H9 (cell line): ENCODE results near the gene AP1S3. TPM values are rescaled to one million over a fixed set of nuclear protein-coding genes. Genes with fewer than 3 reads are reported as not detected.

Experiments used
- DNase-seq: peaks from one replicate; pipeline ENCODE4 v3.0.0-alpha.2; 2017
- H2AFZ ChIP-seq: one replicate; pipeline ENCODE4 v1.6.1; 2013; ENCODE audit warnings: mild to moderate bottlenecking, low read length, control low read depth, moderate library complexity
- H2AK5ac ChIP-seq: 2 replicates; pipeline ENCODE4 v1.6.1; 2013; ENCODE audit warnings: low read length, control low read depth, mixed read lengths; ENCODE audit not compliant: insufficient read length
- H2BK120ac ChIP-seq: one replicate; pipeline ENCODE4 v1.6.1; 2013; ENCODE audit warnings: low read depth, mild to moderate bottlenecking, low read length, control low read depth, inconsistent platforms; ENCODE audit not compliant: poor library complexity, severe bottlenecking
- H2BK12ac ChIP-seq: 2 replicates; pipeline ENCODE4 v1.6.1; 2013; ENCODE audit warnings: low read length, control low read depth, mixed read lengths, low read depth; ENCODE audit not compliant: insufficient read length
- H2BK15ac ChIP-seq: 2 replicates; pipeline ENCODE4 v1.6.1; 2013; ENCODE audit warnings: low read depth, low read length, control low read depth
- H2BK20ac ChIP-seq: one replicate; pipeline ENCODE4 v1.6.1; 2013; ENCODE audit warnings: low read depth, mild to moderate bottlenecking, low read length, control low read depth, inconsistent platforms; ENCODE audit not compliant: poor library complexity, severe bottlenecking
- H2BK5ac ChIP-seq: 2 replicates; pipeline ENCODE4 v1.6.1; 2013; ENCODE audit warnings: low read length, control low read depth, mixed read lengths; ENCODE audit not compliant: insufficient read length
- H3K14ac ChIP-seq: 2 replicates; pipeline ENCODE4 v1.6.1; 2013; ENCODE audit warnings: low read length, control low read depth; ENCODE audit not compliant: insufficient read depth
- H3K18ac ChIP-seq: 2 replicates; pipeline ENCODE4 v1.6.1; 2013; ENCODE audit warnings: low read depth, mild to moderate bottlenecking, mixed read lengths, low read length, control low read depth; ENCODE audit not compliant: insufficient read length
- H3K23ac ChIP-seq: 2 replicates; pipeline ENCODE4 v1.6.1; 2013; ENCODE audit warnings: low read length, control low read depth, mixed read lengths, low read depth; ENCODE audit not compliant: insufficient read length
- H3K23me2 ChIP-seq: 2 replicates; pipeline ENCODE4 v1.6.1; 2013; ENCODE audit warnings: low read depth, mild to moderate bottlenecking, mixed read lengths, low read length, control low read depth; ENCODE audit not compliant: insufficient read length, poor library complexity, severe bottlenecking
- H3K27ac ChIP-seq: 2 replicates; pipeline ENCODE4 v1.5.1; 2013; ENCODE audit warnings: low read length, control low read depth, mixed read lengths, low read depth; ENCODE audit not compliant: insufficient read length
- H3K27me3 ChIP-seq: 2 replicates; pipeline ENCODE4 v1.6.1; 2013; ENCODE audit warnings: low read length, control low read depth, inconsistent platforms; ENCODE audit not compliant: insufficient read depth
- H3K4ac ChIP-seq: 2 replicates; pipeline ENCODE4 v1.6.1; 2013; ENCODE audit warnings: low read depth, mild to moderate bottlenecking, control low read depth, inconsistent platforms, low read length, moderate library complexity
- H3K4me1 ChIP-seq: 2 replicates; pipeline ENCODE4 v1.6.1; 2013; ENCODE audit warnings: low read length, control low read depth, inconsistent platforms; ENCODE audit not compliant: insufficient read depth
- H3K4me2 ChIP-seq: 2 replicates; pipeline ENCODE4 v1.6.1; 2013; ENCODE audit warnings: low read length, control low read depth, mixed read lengths; ENCODE audit not compliant: insufficient read length, insufficient read depth
- H3K56ac ChIP-seq: 2 replicates; pipeline ENCODE4 v1.6.1; 2013; ENCODE audit warnings: low read depth, mild to moderate bottlenecking, mixed read lengths, low read length, control low read depth; ENCODE audit not compliant: insufficient read length
- H3K79me1 ChIP-seq: 2 replicates; pipeline ENCODE4 v1.6.1; 2013; ENCODE audit warnings: low read depth, mild to moderate bottlenecking, moderate library complexity, low read length, control low read depth, inconsistent platforms; ENCODE audit not compliant: insufficient read depth, poor library complexity, severe bottlenecking
- H3K79me2 ChIP-seq: 2 replicates; pipeline ENCODE4 v1.6.1; 2013; ENCODE audit warnings: low read length, control low read depth, inconsistent platforms; ENCODE audit not compliant: insufficient read depth
- H3K9ac ChIP-seq: 2 replicates; pipeline ENCODE4 v1.6.1; 2013; ENCODE audit warnings: low read length, control low read depth, mixed read lengths; ENCODE audit not compliant: insufficient read length; ENCODE audit errors: extremely low read depth
- H3K9me3 ChIP-seq: one replicate; pipeline ENCODE4 v1.6.1; 2013; ENCODE audit warnings: low read depth, low read length, inconsistent platforms; ENCODE audit not compliant: control insufficient read depth
- H3T11ph ChIP-seq: one replicate; pipeline ENCODE4 v1.6.1; 2013; ENCODE audit warnings: mild to moderate bottlenecking, low read length, control low read depth, inconsistent platforms
- H4K20me1 ChIP-seq: one replicate; pipeline ENCODE4 v1.6.1; 2013; ENCODE audit not compliant: control insufficient read depth, insufficient read length, insufficient read depth
- H4K5ac ChIP-seq: 2 replicates; pipeline ENCODE4 v1.6.1; 2013; ENCODE audit warnings: low read depth, mild to moderate bottlenecking, mixed read lengths, low read length, control low read depth; ENCODE audit not compliant: insufficient read length
- H4K8ac ChIP-seq: replicated peaks from 2 replicates; pipeline ENCODE4 v1.6.1; 2013; ENCODE audit warnings: low read length, control low read depth, mixed read lengths, low read depth; ENCODE audit not compliant: insufficient read length
- H4K91ac ChIP-seq: 2 replicates; pipeline ENCODE4 v1.6.1; 2013; ENCODE audit warnings: low read depth, mild to moderate bottlenecking, moderate library complexity, mixed read lengths, low read length, control low read depth; ENCODE audit not compliant: insufficient read length
- H3K27ac Mint-ChIP-seq, 3 experiments: 2 replicates in 2 of 3; 3 replicates in 1 of 3; pipeline ENCODE4 v1.8.0; 2020 to 2021; ENCODE audit warnings: mixed read lengths in 3 of 3, mild to moderate bottlenecking in 1 of 3, moderate library complexity in 1 of 3
- H3K27me3 Mint-ChIP-seq: 2 replicates; pipeline ENCODE4 v1.8.0; 2021; ENCODE audit warnings: low read depth, mild to moderate bottlenecking, moderate library complexity, mixed read lengths
- H3K36me3 Mint-ChIP-seq, 3 experiments: 2 replicates in 2 of 3; 3 replicates in 1 of 3; pipeline ENCODE4 v1.8.0; 2020 to 2021; ENCODE audit warnings: low read depth in 3 of 3, mixed read lengths in 3 of 3; ENCODE audit not compliant: insufficient read depth in 1 of 3
- H3K4me1 Mint-ChIP-seq, 2 experiments: 2 replicates each; pipeline ENCODE4 v1.8.0; 2020; ENCODE audit warnings: mixed read lengths in 2 of 2
- H3K4me3 Mint-ChIP-seq, 2 experiments: 2 replicates in 1 of 2; 3 replicates in 1 of 2; pipeline ENCODE4 v1.8.0; 2020 to 2021; ENCODE audit warnings: mild to moderate bottlenecking in 2 of 2, mixed read lengths in 2 of 2, moderate library complexity in 1 of 2
- H3K9me3 Mint-ChIP-seq, 2 experiments: 2 replicates in 1 of 2; 3 replicates in 1 of 2; pipeline ENCODE4 v1.8.0; 2020; ENCODE audit warnings: mild to moderate bottlenecking in 2 of 2, mixed read lengths in 2 of 2, moderate library complexity in 1 of 2
- CTCF ChIP-seq: fragments of 200-600 bp; sonication (generic); conservative IDR thresholded peaks from 3 replicates; pipeline ENCODE4 v1.8.0; 2021; ENCODE audit warnings: antibody characterized with exemption, mild to moderate bottlenecking
- WGBS: extraction: QIAGEN DNeasy Blood & Tissue Kit; methylation state at CpG from one replicate; pipeline ENCODE4 v1.1.7; 2013; ENCODE audit warnings: missing lambda C conversion rate, low lambda C conversion rate, mixed read lengths; ENCODE audit not compliant: insufficient read length; ENCODE audit errors: extremely low coverage; 5-methylcytosine and 5-hydroxymethylcytosine counted together
- total RNA-seq: library from RNA; stranded (reverse); gene quantifications from 2 replicates; pipeline ENCODE4 v1.2.1, GENCODE V29; 2021

The AP1S3 gene
- total RNA-seq, 1 experiment from 2014 or later: 8.7 TPM

- Histone ChIP-seq H3K23ac (no peak overlapping the region), H2BK12ac (no peak overlapping the region), H3K23me2 (peaks cover 8% of the 10 kb centered on the region), H3K14ac (no peak overlapping the region), H3K4me2 (no peak overlapping the region), H2BK15ac (no peak overlapping the region), H4K91ac (no peak overlapping the region), H2AFZ (no peak overlapping the region), H3K56ac (no peak overlapping the region), H4K20me1 (no peaks in the 10 kb centered on the region), H3K9me3 (no peaks in the 10 kb centered on the region), H3K9ac (no peak overlapping the region), H3K79me1 (peaks cover 2% of the 10 kb centered on the region), H3K27me3 (no peaks in the 10 kb centered on the region), H3K79me2 (peaks cover 17% of the 10 kb centered on the region; the same call in 1 of the 2 replicates), H3T11ph (no peak overlapping the region), H2BK120ac (no peak overlapping the region), H4K8ac (no peak overlapping the region), H3K4me1 (peaks cover 2% of the 10 kb centered on the region; the same call in 1 of the 2 replicates), H2BK5ac (no peak overlapping the region), H4K5ac (no peak overlapping the region), H3K27ac (no peak overlapping the region), H3K4ac (no peak overlapping the region), H2AK5ac (no peak overlapping the region), H2BK20ac (no peak overlapping the region), H3K18ac (no peak overlapping the region)
- WGBS: no CpG with 5 or more reads among the region's 1 CpG
- H3K27ac Mint-ChIP-seq: 0 out of 7 replicates have a peak overlapping the region, but pooled peaks of 1 of the 3 experiments have one; percentile 42
- peaks cover 29 to 69% (median 42%) of the 10 kb centered on the region in 3 experiments for H3K36me3 Mint-ChIP-seq
- DNase-seq: no peak
- peaks cover 22 to 23% of the 10 kb centered on the region in 2 experiments for H3K9me3 Mint-ChIP-seq
- H3K27me3 Mint-ChIP-seq: no peaks in the 10 kb centered on the region
- TF ChIP-seq CTCF: no peak
- H3K4me1 Mint-ChIP-seq: peaks cover 28 to 40% of the 10 kb centered on the region in 2 experiments
- H3K4me3 Mint-ChIP-seq: no peak overlapping the region
Measured at GRCh38 chr2:223720367-223720766, 117.0 kb downstream of the AP1S3 start.
